ENCODE measurements around the gene BLACAT1.

BLACAT1 gene
- long read RNA-seq: 0 reads

DNA sequence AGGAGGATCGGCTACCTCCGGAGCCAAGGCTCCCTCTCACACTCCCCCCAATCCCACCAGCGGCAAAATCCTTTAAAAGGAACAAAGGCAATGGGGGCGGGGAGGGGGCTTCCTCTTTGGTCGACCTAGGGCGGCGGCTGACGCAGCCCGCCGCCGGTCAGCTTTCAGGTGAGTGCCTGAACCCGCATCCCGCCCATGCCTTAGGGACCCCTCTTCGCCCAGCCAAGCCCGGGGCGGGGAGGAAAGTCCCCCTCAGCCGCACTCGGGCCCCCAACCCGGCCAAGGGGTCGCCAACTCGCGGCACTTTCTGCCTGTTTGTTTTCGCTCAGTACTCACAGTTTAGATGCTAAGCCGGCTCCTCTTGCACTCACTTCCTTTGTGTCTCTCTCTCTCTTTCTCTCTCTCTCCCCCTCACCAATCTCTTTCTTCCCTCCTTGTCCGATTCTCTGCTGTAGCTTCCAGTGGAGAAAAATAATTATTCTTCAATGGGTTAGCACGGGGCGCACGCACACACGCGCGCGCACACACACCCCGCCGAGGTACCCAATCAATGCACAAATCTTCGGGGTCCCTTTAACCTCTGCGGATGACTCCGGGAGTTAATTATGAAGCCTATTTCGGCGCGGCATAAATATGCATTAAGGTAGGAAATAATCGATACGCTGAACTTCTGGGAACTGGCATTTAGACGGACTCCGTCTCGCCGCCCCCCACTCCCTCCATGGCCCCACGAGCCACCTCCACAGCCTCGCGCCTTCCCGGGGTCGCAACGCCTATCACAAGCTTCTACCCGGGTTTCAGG lies at the start of gene BLACAT1:
Gene BLACAT1 (minus strand): TSS at position 465 of the 802 bp plus-strand sequence.
- Histone ChIP-seq H3K4me3 (replicated peaks; ENCODE audit: insufficient read depth, low read length) (no peak within 1 kb of the TSS), H3K27ac (replicated peaks) (no peak within 1 kb of the TSS), H3K27me3 (ENCODE audit: insufficient read depth, poor library complexity, severe bottlenecking) (peaks cover 47% of the 10 kb centered on the region)
- no peak for DNase-seq (ENCODE audit: low read depth in 1 of 2, low spot score in 1 of 2)
- TF ChIP-seq POLR2AphosphoS5 (IDR thresholded peaks at IDR 0.05; ENCODE audit: low read depth) (no peak), SPI1 (IDR thresholded peaks at IDR 0.05; ENCODE audit: borderline replicate concordance, low read depth) (no peak)

DNA sequence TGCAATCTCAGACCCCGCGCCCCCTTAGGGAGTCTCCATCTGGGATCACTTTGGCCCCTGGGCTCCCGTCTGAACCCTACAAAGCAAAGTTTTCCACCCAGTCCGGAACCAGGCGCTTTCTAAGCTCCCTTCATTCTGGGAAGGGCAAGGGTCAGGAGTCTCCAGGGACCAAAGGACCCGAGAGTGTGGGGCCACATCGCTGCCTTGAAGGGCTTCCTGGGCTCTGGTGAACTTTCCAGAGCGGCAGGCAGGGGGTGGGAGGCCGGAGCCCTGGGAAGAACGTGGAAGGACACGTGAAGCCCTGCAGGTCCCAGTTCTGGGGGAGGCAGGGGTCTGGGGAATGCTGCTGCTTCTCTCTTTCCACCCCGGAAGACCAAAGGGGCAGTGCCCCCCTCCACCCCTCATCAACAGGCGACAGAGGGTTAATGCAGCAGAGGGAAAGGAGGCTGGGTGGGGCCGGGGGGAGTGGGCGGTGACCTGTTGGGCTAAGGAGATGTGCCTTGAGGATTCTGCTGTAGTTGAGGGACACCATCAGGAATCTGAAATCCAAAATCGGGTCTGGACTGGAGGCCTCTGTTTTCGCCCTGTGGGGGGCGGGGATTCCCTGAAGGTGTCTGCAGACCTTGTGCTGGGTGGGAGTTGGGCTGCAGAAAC lies 49.4 kb upstream of the BLACAT1 start:
- DNase-seq (ENCODE audit: low read depth in 1 of 2, low spot score in 1 of 2): no peak
- Histone ChIP-seq H3K27me3 (ENCODE audit: insufficient read depth, poor library complexity, severe bottlenecking) (peaks cover 22% of the 10 kb centered on the region), H3K27ac (replicated peaks) (no peak overlapping the region), H3K4me3 (replicated peaks; ENCODE audit: insufficient read depth, low read length) (no peak overlapping the region; the same call in 1 of the 2 replicates)
- TF ChIP-seq, protein P1, sequence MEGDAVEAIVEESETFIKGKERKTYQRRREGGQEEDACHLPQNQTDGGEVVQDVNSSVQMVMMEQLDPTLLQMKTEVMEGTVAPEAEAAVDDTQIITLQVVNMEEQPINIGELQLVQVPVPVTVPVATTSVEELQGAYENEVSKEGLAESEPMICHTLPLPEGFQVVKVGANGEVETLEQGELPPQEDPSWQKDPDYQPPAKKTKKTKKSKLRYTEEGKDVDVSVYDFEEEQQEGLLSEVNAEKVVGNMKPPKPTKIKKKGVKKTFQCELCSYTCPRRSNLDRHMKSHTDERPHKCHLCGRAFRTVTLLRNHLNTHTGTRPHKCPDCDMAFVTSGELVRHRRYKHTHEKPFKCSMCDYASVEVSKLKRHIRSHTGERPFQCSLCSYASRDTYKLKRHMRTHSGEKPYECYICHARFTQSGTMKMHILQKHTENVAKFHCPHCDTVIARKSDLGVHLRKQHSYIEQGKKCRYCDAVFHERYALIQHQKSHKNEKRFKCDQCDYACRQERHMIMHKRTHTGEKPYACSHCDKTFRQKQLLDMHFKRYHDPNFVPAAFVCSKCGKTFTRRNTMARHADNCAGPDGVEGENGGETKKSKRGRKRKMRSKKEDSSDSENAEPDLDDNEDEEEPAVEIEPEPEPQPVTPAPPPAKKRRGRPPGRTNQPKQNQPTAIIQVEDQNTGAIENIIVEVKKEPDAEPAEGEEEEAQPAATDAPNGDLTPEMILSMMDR (IDR thresholded peaks at IDR 0.05; ENCODE audit: insufficient read depth, low read length): no peak
- TF ChIP-seq REST (IDR thresholded peaks at IDR 0.05; ENCODE audit: insufficient replicate concordance, low read depth): no peak

GRCh38 chr1:205504311-205505075 lies 48.6 kb upstream of the BLACAT1 start, which contains the start of gene CDK18:
Gene CDK18, plus strand, starts transcription at chr1:205504669. Its CDS starts 18,499 bp downstream, at chr1:205523168.
- peak in 1 of 2 experiments; percentile 52 for DNase-seq (ENCODE audit: low read depth in 1 of 2, low spot score in 1 of 2)
- no peak within 1 kb of the TSS for H3K27ac ChIP-seq (replicated peaks)
- peaks cover 22% of the 10 kb centered on the region for H3K27me3 ChIP-seq (ENCODE audit: insufficient read depth, poor library complexity, severe bottlenecking)
- no peak for TF ChIP-seq SPI1 (IDR thresholded peaks at IDR 0.05; ENCODE audit: borderline replicate concordance, low read depth)
- no peak for TF ChIP-seq REST (IDR thresholded peaks at IDR 0.05; ENCODE audit: insufficient replicate concordance, low read depth)
- TF ChIP-seq, protein P1 (IDR thresholded peaks at IDR 0.05; ENCODE audit: insufficient read depth, low read length): no peak
- TF ChIP-seq POLR2AphosphoS5 (IDR thresholded peaks at IDR 0.05; ENCODE audit: low read depth): no peak
- no peak for TF ChIP-seq GABPA (IDR thresholded peaks at IDR 0.05; ENCODE audit: low read depth)
- H3K4me3 ChIP-seq (replicated peaks; ENCODE audit: insufficient read depth, low read length): peak within 1 kb of the TSS; percentile 15

DNA sequence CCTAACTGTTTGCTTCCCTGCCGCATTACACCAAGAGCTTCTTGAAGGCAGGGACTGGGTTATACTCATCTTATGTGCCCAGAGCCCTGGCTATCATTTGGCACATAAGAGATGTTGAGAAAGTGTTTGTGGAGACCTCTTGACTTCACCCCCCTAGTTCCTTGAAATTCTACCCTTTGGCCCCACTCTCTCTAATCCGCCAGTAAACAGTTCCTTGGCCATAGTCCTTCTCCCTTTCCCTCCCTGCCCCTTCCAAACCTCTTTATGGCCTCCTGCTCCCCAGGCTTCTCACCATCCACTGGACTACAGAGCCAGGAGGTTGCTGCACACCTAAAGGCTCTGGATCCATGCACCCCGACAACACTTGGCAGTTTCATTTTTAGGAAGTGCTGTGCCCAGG lies 47.1 kb upstream of the BLACAT1 start:
- Histone ChIP-seq H3K27me3 (ENCODE audit: insufficient read depth, poor library complexity, severe bottlenecking) (peaks cover 22% of the 10 kb centered on the region), H3K4me3 (replicated peaks; ENCODE audit: insufficient read depth, low read length) (no peak overlapping the region), H3K27ac (replicated peaks) (no peak overlapping the region)
- no peak for DNase-seq (ENCODE audit: low read depth in 1 of 2, low spot score in 1 of 2)
- no peak for TF ChIP-seq SPI1 (IDR thresholded peaks at IDR 0.05; ENCODE audit: borderline replicate concordance, low read depth)
- no peak for TF ChIP-seq GABPA (IDR thresholded peaks at IDR 0.05; ENCODE audit: low read depth)
- TF ChIP-seq REST (IDR thresholded peaks at IDR 0.05; ENCODE audit: insufficient replicate concordance, low read depth): no peak
- TF ChIP-seq, protein P1 (IDR thresholded peaks at IDR 0.05; ENCODE audit: insufficient read depth, low read length): no peak
- no peak for TF ChIP-seq POLR2AphosphoS5 (IDR thresholded peaks at IDR 0.05; ENCODE audit: low read depth)

All from HL-60 (cell line).